HG02870 (cell line): ENCODE data around the gene GAS7.

ENCODE experiments used
- ATAC-seq: cut with Tn5 transposase; IDR thresholded peaks from one replicate; pipeline ENCODE4 v1.9.1; 2021; ENCODE audit warnings: mild to moderate bottlenecking, moderate library complexity; ENCODE audit not compliant: unreplicated experiment

Gene GAS7

GRCh38 chr17:9987779-9988585 lies 210.4 kb downstream of the GAS7 start:
- no peak for ATAC-seq

GRCh38 chr17:9986754-9987382 lies 211.5 kb downstream of the GAS7 start:
- no peak for ATAC-seq

- no peak for ATAC-seq
Measured at GRCh38 chr17:9985646-9986045, 212.8 kb downstream of the GAS7 start.

GRCh38 chr17:9984768-9985167 lies 213.6 kb downstream of the GAS7 start:
- no peak for ATAC-seq

GRCh38 chr17:9982159-9982558 lies 216.2 kb downstream of the GAS7 start:
- ATAC-seq: no peak

- no peak for ATAC-seq
Measured at GRCh38 chr17:9981344-9981915, 217.0 kb downstream of the GAS7 start.

GRCh38 chr17:9979463-9979995 lies 218.9 kb downstream of the GAS7 start:
- ATAC-seq: no peak

- ATAC-seq: peak; percentile 61
Measured at GRCh38 chr17:9977180-9977575, 221.2 kb downstream of the GAS7 start.

GRCh38 chr17:9976283-9977179 lies 221.9 kb downstream of the GAS7 start:
- no peak for ATAC-seq

- ATAC-seq: no peak
Measured at GRCh38 chr17:9974448-9975381, 223.7 kb downstream of the GAS7 start.

- ATAC-seq: no peak
Measured at GRCh38 chr17:9973669-9974447, 224.5 kb downstream of the GAS7 start.

- no peak for ATAC-seq
Measured at GRCh38 chr17:9971991-9972390, 226.4 kb downstream of the GAS7 start.

GRCh38 chr17:9969301-9969935 lies 229.0 kb downstream of the GAS7 start:
- no peak for ATAC-seq

- no peak for ATAC-seq
Measured at GRCh38 chr17:9968881-9969280, 229.5 kb downstream of the GAS7 start.

GRCh38 chr17:9968008-9968407 lies 230.4 kb downstream of the GAS7 start:
- no peak for ATAC-seq

- ATAC-seq: no peak
Measured at GRCh38 chr17:9959377-9959981, 238.9 kb downstream of the GAS7 start.

- ATAC-seq: no peak
Measured at GRCh38 chr17:9958586-9959281, 239.7 kb downstream of the GAS7 start.

- no peak for ATAC-seq
Measured at GRCh38 chr17:9957244-9957643, 241.2 kb downstream of the GAS7 start.
